Suprapubic skin (tissue), 4 donors: ENCODE data around the gene APLF.

Experiments used
- POLR2A ChIP-seq, 2 donors: fragments of 450-650 bp; IDR thresholded peaks; one replicate each; pipeline ENCODE4 v1.6.1; 2017; ENCODE audit warnings: antibody characterized with exemption in 2 of 2, mild to moderate bottlenecking in 2 of 2, moderate library complexity in 2 of 2
- POLR2AphosphoS5 ChIP-seq, 3 donors: sonication (generic); formaldehyde crosslinking; IDR thresholded peaks; one replicate each; pipeline ENCODE4 v1.6.1; 2017; ENCODE audit warnings: antibody characterized with exemption in 3 of 3
- TF ChIP-seq, protein P1 (sequence below), 2 donors: fragments of 200-600 bp in 1 of 2; fragments of 450-650 bp in 1 of 2; sonication (generic) in 1 of 2; IDR thresholded peaks; one replicate each; pipeline ENCODE4 v1.5.1; 2016 to 2019; ENCODE audit warnings: antibody characterized with exemption in 2 of 2, mild to moderate bottlenecking in 1 of 2, moderate library complexity in 1 of 2

- TF ChIP-seq, protein P1, sequence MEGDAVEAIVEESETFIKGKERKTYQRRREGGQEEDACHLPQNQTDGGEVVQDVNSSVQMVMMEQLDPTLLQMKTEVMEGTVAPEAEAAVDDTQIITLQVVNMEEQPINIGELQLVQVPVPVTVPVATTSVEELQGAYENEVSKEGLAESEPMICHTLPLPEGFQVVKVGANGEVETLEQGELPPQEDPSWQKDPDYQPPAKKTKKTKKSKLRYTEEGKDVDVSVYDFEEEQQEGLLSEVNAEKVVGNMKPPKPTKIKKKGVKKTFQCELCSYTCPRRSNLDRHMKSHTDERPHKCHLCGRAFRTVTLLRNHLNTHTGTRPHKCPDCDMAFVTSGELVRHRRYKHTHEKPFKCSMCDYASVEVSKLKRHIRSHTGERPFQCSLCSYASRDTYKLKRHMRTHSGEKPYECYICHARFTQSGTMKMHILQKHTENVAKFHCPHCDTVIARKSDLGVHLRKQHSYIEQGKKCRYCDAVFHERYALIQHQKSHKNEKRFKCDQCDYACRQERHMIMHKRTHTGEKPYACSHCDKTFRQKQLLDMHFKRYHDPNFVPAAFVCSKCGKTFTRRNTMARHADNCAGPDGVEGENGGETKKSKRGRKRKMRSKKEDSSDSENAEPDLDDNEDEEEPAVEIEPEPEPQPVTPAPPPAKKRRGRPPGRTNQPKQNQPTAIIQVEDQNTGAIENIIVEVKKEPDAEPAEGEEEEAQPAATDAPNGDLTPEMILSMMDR (IDR thresholded peaks at IDR 0.05) = no peak
- no peak for TF ChIP-seq POLR2AphosphoS5 (IDR thresholded peaks at IDR 0.05)
- TF ChIP-seq POLR2A (IDR thresholded peaks at IDR 0.05) = no peak
Observed at GRCh38 chr2:68425503-68425902, 41.9 kb upstream of the APLF start.
